Esophagus muscularis mucosa (tissue), 4 donors: ENCODE data around the gene YLPM1. TPM values are rescaled to one million over a fixed set of nuclear protein-coding genes. Genes with fewer than 3 reads are reported as not detected.

Source experiments
- DNase-seq: peaks from one replicate; pipeline ENCODE4 v3.0.0-alpha.2; 2017; ENCODE audit errors: extremely low spot score
- H3K27ac ChIP-seq, 4 donors: fragments of 200-600 bp; sonication (generic); replicated peaks in 1 of 4; 1 replicate in 3 of 4; 2 replicates in 1 of 4; pipeline ENCODE4 v1.5.1; 2016 to 2019; ENCODE audit warnings: mild to moderate bottlenecking in 1 of 4
- H3K27me3 ChIP-seq, 4 donors: fragments of 200-600 bp; sonication (generic); one replicate each; pipeline versions ENCODE4 v1.5.1 to v1.6.0; 2016 to 2019
- H3K36me3 ChIP-seq, 4 donors: fragments of 200-600 bp; sonication (generic); one replicate each; pipeline ENCODE4 v1.5.1; 2016 to 2019
- H3K4me1 ChIP-seq, 4 donors: fragments of 200-600 bp; sonication (generic); one replicate each; pipeline ENCODE4 v1.5.1; 2016 to 2019
- H3K4me3 ChIP-seq, 4 donors: fragments of 200-600 bp; sonication (generic); 1 replicate in 2 of 4; 2 replicates in 2 of 4; pipeline ENCODE4 v1.5.1; 2016 to 2019; ENCODE audit warnings: mild to moderate bottlenecking in 4 of 4, moderate library complexity in 1 of 4
- H3K9me3 ChIP-seq, 4 donors: fragments of 200-600 bp; sonication (generic); 1 replicate in 3 of 4; 2 replicates in 1 of 4; pipeline ENCODE4 v1.5.1; 2016 to 2019
- CTCF ChIP-seq, 3 experiments: fragments of 200-600 bp in 2 of 3; fragments of 450-650 bp in 1 of 3; sonication (generic) in 2 of 3; IDR thresholded peaks; one replicate each; pipeline ENCODE4 v1.5.1; 2017 to 2019; ENCODE audit warnings: antibody characterized with exemption in 3 of 3, mild to moderate bottlenecking in 2 of 3, moderate library complexity in 1 of 3
- EP300 ChIP-seq: sonication (generic); formaldehyde crosslinking; IDR thresholded peaks from one replicate; pipeline ENCODE4 v1.6.1; 2017; ENCODE audit warnings: antibody characterized with exemption
- POLR2A ChIP-seq: fragments of 450-650 bp; IDR thresholded peaks from one replicate; pipeline ENCODE4 v1.6.1; 2017; ENCODE audit warnings: antibody characterized with exemption, moderate library complexity, mild to moderate bottlenecking, low read depth
- POLR2AphosphoS5 ChIP-seq, 2 donors: sonication (generic); formaldehyde crosslinking; IDR thresholded peaks; one replicate each; pipeline ENCODE4 v1.6.1; 2017; ENCODE audit warnings: antibody characterized with exemption in 2 of 2
- WGBS: methylation state at CpG from one replicate; pipeline ENCODE4 v1.1.5; 2018; 5-methylcytosine and 5-hydroxymethylcytosine counted together
- intact Hi-C: fragments of 100-400 bp; cut with DNase I; formaldehyde crosslinking; loops from one replicate; pipeline ENCODE4 v1.15.1; 2023
- total RNA-seq, 4 donors: library from RNA; depleted of rRNA; stranded (reverse); fragments of >200 nt; gene quantifications; one replicate each; pipeline versions ENCODE4 v1.1.0 to v1.2.1, GENCODE V29; 2016

Gene YLPM1
- total RNA-seq, 4 donors from 2014 or later: 31.0 to 47.2 (median 36.0) TPM

- DNase-seq: no peak
- Histone ChIP-seq H3K9me3 (no peaks in the 10 kb centered on the region), H3K36me3 (peaks cover 0 to 52% (median 33%) of the 10 kb centered on the region in 4 donors), H3K27me3 (no peaks in the 10 kb centered on the region), H3K4me3 (no peak overlapping the region), H3K27ac (no peak overlapping the region), H3K4me1 (peaks cover 3 to 16% (median 8%) of the 10 kb centered on the region in 4 donors)
- intact Hi-C loops: no loop called here
- WGBS: 93% methylated on average over 5 of the region's 5 CpGs
- TF ChIP-seq EP300 (no peak), CTCF (IDR thresholded peaks at IDR 0.05) (no peak)
These were observed 71.7 kb downstream of the YLPM1 start for GRCh38 chr14:74834692-74835392.

- intact Hi-C loops: no loop called here
These were observed 72.6 kb downstream of the YLPM1 start for GRCh38 chr14:74835645-74836250.

GRCh38 chr14:74836251-74836960, 73.3 kb downstream of the YLPM1 start:
- Histone ChIP-seq H3K9me3 (no peaks in the 10 kb centered on the region), H3K4me3 (no peak overlapping the region), H3K36me3 (peaks cover 0 to 42% (median 23%) of the 10 kb centered on the region in 4 donors), H3K27ac (peak overlapping the region in 1 of 4 donors; percentile 0), H3K27me3 (no peaks in the 10 kb centered on the region), H3K4me1 (peaks cover 3 to 16% (median 8%) of the 10 kb centered on the region in 4 donors)
- intact Hi-C loops: no loop called here
- DNase-seq: no peak
- no peak for TF ChIP-seq EP300
- no peak for TF ChIP-seq POLR2A
- no peak for TF ChIP-seq CTCF (IDR thresholded peaks at IDR 0.05)
- no peak for TF ChIP-seq POLR2AphosphoS5 (IDR thresholded peaks at IDR 0.05)
- WGBS: 88% methylated on average over 1 of the region's 1 CpG

More at GRCh38 chr14:74835645-74836250, 72.6 kb downstream of the YLPM1 start:
- DNase-seq: no peak
- Histone ChIP-seq H3K4me3 (no peak overlapping the region), H3K27me3 (no peaks in the 10 kb centered on the region), H3K4me1 (peaks cover 3 to 16% (median 8%) of the 10 kb centered on the region in 4 donors), H3K36me3 (peaks cover 0 to 47% (median 26%) of the 10 kb centered on the region in 4 donors), H3K27ac (peak overlapping the region in 1 of 4 donors; percentile 0), H3K9me3 (no peaks in the 10 kb centered on the region)
- no peak for TF ChIP-seq CTCF (IDR thresholded peaks at IDR 0.05)
- no peak for TF ChIP-seq POLR2AphosphoS5 (IDR thresholded peaks at IDR 0.05)
- TF ChIP-seq EP300: no peak
- TF ChIP-seq POLR2A: no peak
- 87% methylated on average over 7 of the region's 7 CpGs for WGBS

GRCh38 chr14:74838166-74838565, 75.0 kb downstream of the YLPM1 start:
- H3K36me3 ChIP-seq: peaks cover 0 to 38% (median 14%) of the 10 kb centered on the region in 4 donors
- WGBS: 45% methylated on average over 2 of the region's 2 CpGs
- peaks cover 3 to 16% (median 8%) of the 10 kb centered on the region in 4 donors for H3K4me1 ChIP-seq
- H3K4me3 ChIP-seq: no peak overlapping the region
- DNase-seq: no peak
- TF ChIP-seq POLR2AphosphoS5 (IDR thresholded peaks at IDR 0.05) (no peak), CTCF (IDR thresholded peaks at IDR 0.05) (no peak), EP300 (no peak), POLR2A (no peak)
- H3K9me3 ChIP-seq: no peaks in the 10 kb centered on the region
- peak overlapping the region in 3 of 4 donors; percentile 8 to 37 (median 24) for H3K27ac ChIP-seq
- intact Hi-C loops: no loop called here
- no peaks in the 10 kb centered on the region for H3K27me3 ChIP-seq
